ENCODE measurements around the gene MORN4.

DNA sequence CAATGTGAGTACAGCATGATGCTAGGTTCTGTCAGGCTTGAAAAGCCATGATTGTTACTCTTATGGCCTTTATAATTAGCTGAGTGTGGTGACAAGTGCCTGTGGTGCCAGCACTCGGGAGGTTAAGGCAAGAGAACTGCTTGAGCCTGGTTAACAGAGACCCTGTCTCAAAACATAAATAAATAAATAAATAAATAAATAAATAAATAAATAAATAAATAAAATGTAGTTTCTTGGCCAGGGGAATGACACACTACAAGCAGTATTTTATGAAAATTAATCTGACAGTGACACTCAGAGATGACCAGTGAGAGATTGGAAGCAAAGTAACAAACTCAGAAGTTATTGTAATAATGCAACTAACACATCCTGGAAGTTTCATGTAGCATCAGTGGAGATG, 2.3 kb upstream of the MORN4 start:
- TF ChIP-seq CTCF (IDR thresholded peaks at IDR 0.05) (no peak), POLR2A (IDR thresholded peaks at IDR 0.05) (no peak), EP300 (IDR thresholded peaks at IDR 0.05) (no peak)
